HepG2 (cell line): ENCODE results near the gene SPA17. TPM values are rescaled to one million over a fixed set of nuclear protein-coding genes. Genes with fewer than 3 reads are reported as not detected.
A peak's percentile ranks its signal among the peaks of the same experiment; 100 is the strongest.

Experiments used
- CENPT ChIP-seq: sonication (generic); formaldehyde crosslinking; IDR thresholded peaks from 2 replicates; pipeline ENCODE4 v1.8.0; 2022; ENCODE audit warnings: low read depth, mild to moderate bottlenecking, moderate library complexity, missing genetic modification reagents
- GRHL1 ChIP-seq: sonication (generic); formaldehyde crosslinking; conservative IDR thresholded peaks from 2 replicates; pipeline ENCODE4 v1.8.0; 2022; ENCODE audit warnings: missing genetic modification reagents
- KIAA2018 ChIP-seq: sonication (generic); formaldehyde crosslinking; IDR thresholded peaks from 2 replicates; pipeline ENCODE4 v1.5.0; 2020; ENCODE audit warnings: mild to moderate bottlenecking, missing genetic modification reagents, borderline replicate concordance
- RAD21 ChIP-seq: fragments of 450-650 bp; formaldehyde crosslinking; IDR thresholded peaks from 2 replicates; pipeline ENCODE4 v1.5.0; 2020; ENCODE audit warnings: mild to moderate bottlenecking
- RORA ChIP-seq: sonication (generic); formaldehyde crosslinking; IDR thresholded peaks from 2 replicates; pipeline ENCODE4 v1.5.0; 2020; ENCODE audit warnings: mild to moderate bottlenecking, missing genetic modification reagents, moderate library complexity
- SRSF4 ChIP-seq: fragments of 200-400 bp; formaldehyde crosslinking; IDR thresholded peaks from one replicate; pipeline ENCODE4 v1.6.1; 2018; ENCODE audit warnings: mild to moderate bottlenecking, low read depth, low read length, moderate library complexity; ENCODE audit not compliant: poor library complexity, severe bottlenecking
- TBP ChIP-seq: sonication (generic); formaldehyde crosslinking; IDR thresholded peaks from 2 replicates; pipeline ENCODE4 v1.5.0; 2020; ENCODE audit warnings: missing genetic modification reagents
- THAP7 ChIP-seq: sonication (generic); formaldehyde crosslinking; IDR thresholded peaks from 2 replicates; pipeline ENCODE4 v1.8.1; 2023; ENCODE audit warnings: mild to moderate bottlenecking, missing genetic modification reagents
- ZBTB14 ChIP-seq: sonication (generic); formaldehyde crosslinking; IDR thresholded peaks from 2 replicates; pipeline ENCODE4 v1.4.0; 2020; ENCODE audit warnings: missing genetic modification reagents
- ZNF274 ChIP-seq: sonication (generic); formaldehyde crosslinking; IDR thresholded peaks from 2 replicates; pipeline ENCODE4 v1.5.1; 2020; ENCODE audit warnings: mild to moderate bottlenecking, missing genetic modification reagents
- ZNF335 ChIP-seq: sonication (generic); formaldehyde crosslinking; IDR thresholded peaks from 2 replicates; pipeline ENCODE4 v1.4.0; 2020; ENCODE audit warnings: missing genetic modification reagents
- ZNF430 ChIP-seq: sonication (generic); formaldehyde crosslinking; IDR thresholded peaks from 2 replicates; pipeline ENCODE4 v1.9.0; 2021; ENCODE audit warnings: mild to moderate bottlenecking, missing genetic modification reagents
- ZNF547 ChIP-seq: sonication (generic); formaldehyde crosslinking; IDR thresholded peaks from 2 replicates; pipeline ENCODE4 v1.5.1; 2020; ENCODE audit warnings: mild to moderate bottlenecking, missing genetic modification reagents
- ZNF597 ChIP-seq: sonication (generic); formaldehyde crosslinking; IDR thresholded peaks from 2 replicates; pipeline ENCODE4 v1.5.0; 2020; ENCODE audit warnings: missing genetic modification reagents
- ZNF629 ChIP-seq: sonication (generic); formaldehyde crosslinking; conservative IDR thresholded peaks from 2 replicates; pipeline ENCODE4 v1.5.0; 2020; ENCODE audit warnings: missing genetic modification reagents
- ZNF75D ChIP-seq: sonication (generic); formaldehyde crosslinking; IDR thresholded peaks from 2 replicates; pipeline ENCODE4 v1.8.1; 2023; ENCODE audit warnings: missing genetic modification reagents, mild to moderate bottlenecking, borderline replicate concordance
- polyA plus RNA-seq, 8 experiments: library from polyadenylated mRNA; depleted of rRNA in 3 of 8; stranded (reverse) in 7 of 8; unstranded in 1 of 8; fragments of >200 nt; fragmentation: Illumina TruSeq in 4 of 8; extraction: Trizol in 4 of 8; gene quantifications; 2 replicates each; pipeline versions ENCODE4 v1.2.1 to v1.2.3, GENCODE V29; 2011 to 2016; ENCODE audit warnings: low read depth in 4 of 8, missing spikeins in 1 of 8, mixed read lengths in 1 of 8; ENCODE audit not compliant: insufficient read depth in 1 of 8
- total RNA-seq, 5 experiments: library from RNA; depleted of rRNA; stranded (reverse); fragments of >200 nt; fragmentation: Illumina TruSeq; extraction: Trizol; gene quantifications; 2 replicates each; pipeline ENCODE4 v1.2.3, GENCODE V29; 2016; ENCODE audit warnings: low read depth in 1 of 5

The SPA17 gene
- total and polyA plus RNA-seq, 2 of the 13 experiments (the other 11 are each of a cell fraction or from before 2014, with no cell fraction given), result 4.4 to 8.4 TPM

- TF ChIP-seq KIAA2018 (no peak), ZNF430 (no peak), SRSF4 (no peak), ZNF597 (CRISPR knock-in tag) (no peak), TBP (CRISPR knock-in tag) (no peak), ZNF335 (CRISPR knock-in tag) (no peak), ZNF274 (CRISPR knock-in tag) (no peak; the same call in 1 of the 2 replicates), ZNF75D (CRISPR knock-in tag) (no peak), CENPT (CRISPR knock-in tag) (no peak), RORA (CRISPR knock-in tag) (no peak), ZNF547 (peak; percentile 47; the same call in 1 of the 2 replicates), GRHL1 (no peak), ZNF629 (peak; percentile 46; the same call in 1 of the 2 replicates), THAP7 (no peak), ZBTB14 (CRISPR knock-in tag) (no peak), RAD21 (CRISPR knock-in tag) (peak; percentile 55)
Observed at GRCh38 chr11:124746621-124747243, 73.0 kb downstream of the SPA17 start (continued).
